Heart right ventricle (tissue), 16 donors: ENCODE results near the gene TUBB2A. TPM values are rescaled to one million over a fixed set of nuclear protein-coding genes. Genes with fewer than 3 reads are reported as not detected.
"Not testable (repeated sequence)": the region's sequence is repeated elsewhere in the genome, so short reads cannot be mapped to it uniquely, and the experiment has no call there.

ENCODE experiments used
- ATAC-seq, 8 donors: fragments of 200-7000 bp; cut with Tn5 transposase; one replicate each; pipeline ENCODE4 v1.9.1; 2020; ENCODE audit warnings: mild to moderate bottlenecking in 8 of 8, moderate library complexity in 8 of 8, moderate number of reproducible peaks in 1 of 8
- DNase-seq, 2 donors: peaks; one replicate each; pipeline ENCODE4 v3.0.0-alpha.2; 2020
- H3K27ac ChIP-seq, 10 donors: fragments of 200-600 bp; sonication (generic) in 2 of 10; one replicate each; pipeline versions ENCODE4 v1.5.0 to v1.8.0; 2020 to 2022; ENCODE audit warnings: mild to moderate bottlenecking in 3 of 10
- H3K27me3 ChIP-seq, 7 donors: fragments of 200-600 bp; one replicate each; pipeline ENCODE4 v1.8.0; 2021 to 2022; ENCODE audit warnings: mild to moderate bottlenecking in 2 of 7
- H3K36me3 ChIP-seq, 9 donors: fragments of 200-600 bp; sonication (generic) in 1 of 9; one replicate each; pipeline versions ENCODE4 v1.5.0 to v1.8.0; 2020 to 2022; ENCODE audit warnings: mild to moderate bottlenecking in 2 of 9
- H3K4me1 ChIP-seq, 9 donors: fragments of 200-600 bp; sonication (generic) in 1 of 9; one replicate each; pipeline versions ENCODE4 v1.5.0 to v1.8.0; 2020 to 2022; ENCODE audit warnings: mild to moderate bottlenecking in 4 of 9
- H3K4me3 ChIP-seq, 10 donors: fragments of 200-600 bp; sonication (generic) in 2 of 10; one replicate each; pipeline versions ENCODE4 v1.5.0 to v1.8.0; 2020 to 2022; ENCODE audit warnings: mild to moderate bottlenecking in 7 of 10, moderate library complexity in 2 of 10
- H3K9me3 ChIP-seq, 11 donors: fragments of 200-600 bp in 10 of 11; sonication (generic) in 2 of 11; one replicate each; pipeline versions ENCODE4 v1.5.0 to v1.8.0; 2013 to 2022; ENCODE audit warnings: mild to moderate bottlenecking in 2 of 11, control low read depth in 1 of 11, moderate library complexity in 1 of 11
- WGBS, 2 donors: extraction: QIAGEN DNeasy Blood & Tissue Kit; methylation state at CpG; one replicate each; pipeline ENCODE4 v1.1.7; 2013; ENCODE audit warnings: inconsistent platforms in 1 of 2; 5-methylcytosine and 5-hydroxymethylcytosine counted together
- intact Hi-C, 10 donors: fragments of 100-400 bp; cut with DNase I; formaldehyde crosslinking; loops; one replicate each; pipeline versions ENCODE4 v1.11.1 to v1.14.2; 2022
- polyA plus RNA-seq, 2 donors: library from polyadenylated mRNA; stranded (reverse); fragments of 200-250 nt; gene quantifications; one replicate each; pipeline ENCODE4 v1.2.3, GENCODE V29; 2013
- total RNA-seq, 10 donors: library from RNA; stranded (reverse); fragmentation: NEBNext Ultra II Directional in 3 of 10; extraction: Animal tissue kit (Norgen Biotek cat#: 25700) in 3 of 10; gene quantifications; one replicate each; pipeline versions ENCODE4 v1.2.1 to v1.2.4, GENCODE V29; 2021 to 2023
- TF ChIP-seq, protein P1 (sequence below), 9 donors: fragments of 200-600 bp; sonication (generic) in 2 of 9; IDR thresholded peaks; one replicate each; pipeline versions ENCODE4 v1.5.0 to v1.8.0; 2021 to 2022; ENCODE audit warnings: antibody characterized with exemption in 9 of 9, mild to moderate bottlenecking in 5 of 9, moderate library complexity in 1 of 9
- donor health status: Arrhythmogenic right ventricular cardiomyopathy.
- donor health status: ischemic (EF 13 %, LVEDD 7.1; RV severe dilation, severe dysfunction).
- donor health status: healthy with polysubstance abuse.
- donor health status: DM: no; HTN: yes; CAD: no.
- donor health status: DM: no; HTN: no; CAD: no.
- donor health status: ischemic (EF 25% LVEDD 6.9; RV normal size, moderate dysfunction).
- donor health status: ischemic (EF 25% LVEDD 5.7; RV mildly dilated, moderate dysfunction).
- donor health status: healthy.
- donor health status: DM: yes; HTN: yes; CAD: no.
- donor health status: Ischemic cardiomyopathy.
- donor health status: ischemic (EF 35%, LVEDD 5.7; RV mildly dilated, moderate dysfunction).
- donor health status: nonischemic (EF 11% LVEDD 7.7; RV severe dilation, severe dysfunction).
- donor health status: DM: yes; HTN: yes; CAD: no.
- donor health status: PGD.
- donor health status: ischemic (EF 29% LVEDD 5.4; RV normal size, mild dysfunction).
- donor health status: nonischemic (EF 23%, LVEDD 6.1; RV moderate dilation, normal function).

The TUBB2A gene
- total and polyA plus RNA-seq, 12 donors: 7.0 to 59.3 (median 17.5) TPM

DNA sequence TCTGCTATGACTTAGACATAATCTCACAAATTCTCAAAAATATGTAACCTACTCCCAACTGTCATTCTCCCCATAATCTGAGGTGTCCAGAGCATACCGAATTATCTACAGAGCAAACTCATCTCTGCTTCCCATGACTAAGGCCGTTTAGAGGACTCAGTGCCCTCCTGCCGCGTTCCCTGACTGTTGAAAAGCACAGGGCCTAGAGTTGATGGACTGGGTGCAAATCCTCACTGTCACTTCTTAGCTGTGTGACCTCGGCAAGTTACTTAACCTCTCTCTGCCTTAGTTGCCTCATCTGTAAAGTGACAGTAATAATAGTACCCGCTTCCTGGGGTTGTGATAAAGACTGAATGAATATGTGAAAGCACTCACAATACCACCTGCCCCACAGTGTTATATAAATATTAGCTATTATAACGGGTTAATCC lies 4.7 kb upstream of the TUBB2A start:
- intact Hi-C loops: loop anchor here in 5 of 10 donors (2.0 to 10.0 kb wide), 7 partner anchors 35 to 97 kb away; partner anchors contain the start of gene PSMG4 (in 3 of the 5)
- no peak for DNase-seq
- TF ChIP-seq, protein P1, sequence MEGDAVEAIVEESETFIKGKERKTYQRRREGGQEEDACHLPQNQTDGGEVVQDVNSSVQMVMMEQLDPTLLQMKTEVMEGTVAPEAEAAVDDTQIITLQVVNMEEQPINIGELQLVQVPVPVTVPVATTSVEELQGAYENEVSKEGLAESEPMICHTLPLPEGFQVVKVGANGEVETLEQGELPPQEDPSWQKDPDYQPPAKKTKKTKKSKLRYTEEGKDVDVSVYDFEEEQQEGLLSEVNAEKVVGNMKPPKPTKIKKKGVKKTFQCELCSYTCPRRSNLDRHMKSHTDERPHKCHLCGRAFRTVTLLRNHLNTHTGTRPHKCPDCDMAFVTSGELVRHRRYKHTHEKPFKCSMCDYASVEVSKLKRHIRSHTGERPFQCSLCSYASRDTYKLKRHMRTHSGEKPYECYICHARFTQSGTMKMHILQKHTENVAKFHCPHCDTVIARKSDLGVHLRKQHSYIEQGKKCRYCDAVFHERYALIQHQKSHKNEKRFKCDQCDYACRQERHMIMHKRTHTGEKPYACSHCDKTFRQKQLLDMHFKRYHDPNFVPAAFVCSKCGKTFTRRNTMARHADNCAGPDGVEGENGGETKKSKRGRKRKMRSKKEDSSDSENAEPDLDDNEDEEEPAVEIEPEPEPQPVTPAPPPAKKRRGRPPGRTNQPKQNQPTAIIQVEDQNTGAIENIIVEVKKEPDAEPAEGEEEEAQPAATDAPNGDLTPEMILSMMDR (IDR thresholded peaks at IDR 0.05): no peak

DNA sequence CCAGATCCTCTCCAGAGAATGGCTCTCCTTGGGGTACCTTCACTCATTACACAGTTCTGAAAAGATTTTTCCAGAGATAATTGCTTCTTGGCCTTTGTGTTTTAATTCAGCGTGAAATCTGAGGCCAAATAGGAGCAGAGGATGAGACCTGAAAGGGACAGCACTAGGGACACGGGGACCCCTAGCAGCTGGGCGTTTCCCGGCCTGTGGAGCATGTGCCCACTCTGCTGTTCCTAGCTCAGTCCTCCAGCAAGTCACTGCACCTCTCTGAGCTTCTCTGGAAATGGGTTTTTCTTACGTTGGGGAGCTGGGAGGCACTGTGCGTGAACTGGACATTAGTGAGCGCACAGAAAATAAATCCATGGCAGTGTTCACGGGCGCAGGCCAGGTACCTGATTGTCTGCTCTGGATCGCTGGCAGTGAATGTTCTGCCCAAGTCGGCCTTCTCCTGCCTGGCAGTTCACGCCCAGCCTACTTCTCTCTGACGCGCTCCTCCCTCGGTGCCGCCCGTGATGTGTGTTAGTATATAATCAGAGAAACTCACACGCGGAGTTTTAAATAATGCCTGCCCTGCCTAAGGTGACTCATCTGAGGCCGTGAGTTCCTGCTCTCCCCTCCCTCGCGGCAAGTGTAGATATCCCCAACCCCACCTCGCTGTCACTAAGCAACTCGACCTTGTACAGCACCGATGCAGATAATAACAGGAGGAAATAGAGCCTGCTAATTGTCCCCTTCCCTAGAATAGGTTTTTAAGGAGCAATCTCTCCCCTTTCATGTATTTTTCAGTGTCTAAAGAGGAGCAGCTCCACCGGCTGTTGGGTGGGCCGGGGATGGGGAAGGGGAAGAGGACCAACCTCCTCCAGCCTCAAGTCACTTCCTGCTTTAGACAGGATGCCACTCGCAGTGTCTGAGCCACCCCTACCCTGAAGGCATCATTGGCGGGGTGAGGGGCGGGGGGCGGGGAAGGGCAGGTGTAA lies 2.7 kb upstream of the TUBB2A start:
- intact Hi-C loops: loop anchor here in 6 of 10 donors (5.0 to 10.0 kb wide), 5 partner anchors 33 to 97 kb away; partner anchors contain the start of gene PSMG4 (in 2 of the 6)
- H3K36me3 ChIP-seq: peaks cover 0 to 7% (median 3%) of the 10 kb centered on the region in 9 donors
- WGBS, 2 donors: 72 to 73% methylated on average over 31 of the region's 31 CpGs
- H3K9me3 ChIP-seq: no peaks in the 10 kb centered on the region
- no peak overlapping the region for H3K4me3 ChIP-seq
- ATAC-seq: peak in 1 of 8 donors; percentile 12
- peak overlapping the region in 6 of 10 donors; percentile 1 to 40 (median 7) for H3K27ac ChIP-seq
- peak in 1 of 2 donors; percentile 31 for DNase-seq
- H3K4me1 ChIP-seq: peaks cover 0 to 56% (median 10%) of the 10 kb centered on the region in 9 donors
- H3K27me3 ChIP-seq: no peaks in the 10 kb centered on the region
- TF ChIP-seq, protein P1 (IDR thresholded peaks at IDR 0.05): no peak

More for the DNA sequence above, 4.7 kb upstream of the TUBB2A start:
- ATAC-seq: no peak
- Histone ChIP-seq H3K27me3 (no peaks in the 10 kb centered on the region), H3K4me3 (peak overlapping the region in 9 of 10 donors; percentile 56 to 88 (median 78)), H3K27ac (peak overlapping the region in 9 of 10 donors; percentile 84 to 97 (median 92)), H3K4me1 (peaks cover 0 to 61% (median 13%) of the 10 kb centered on the region in 9 donors), H3K36me3 (no peaks in the 10 kb centered on the region), H3K9me3 (no peaks in the 10 kb centered on the region)
- 61 to 65% methylated on average over 7 of the region's 7 CpGs for WGBS, 2 donors

DNA sequence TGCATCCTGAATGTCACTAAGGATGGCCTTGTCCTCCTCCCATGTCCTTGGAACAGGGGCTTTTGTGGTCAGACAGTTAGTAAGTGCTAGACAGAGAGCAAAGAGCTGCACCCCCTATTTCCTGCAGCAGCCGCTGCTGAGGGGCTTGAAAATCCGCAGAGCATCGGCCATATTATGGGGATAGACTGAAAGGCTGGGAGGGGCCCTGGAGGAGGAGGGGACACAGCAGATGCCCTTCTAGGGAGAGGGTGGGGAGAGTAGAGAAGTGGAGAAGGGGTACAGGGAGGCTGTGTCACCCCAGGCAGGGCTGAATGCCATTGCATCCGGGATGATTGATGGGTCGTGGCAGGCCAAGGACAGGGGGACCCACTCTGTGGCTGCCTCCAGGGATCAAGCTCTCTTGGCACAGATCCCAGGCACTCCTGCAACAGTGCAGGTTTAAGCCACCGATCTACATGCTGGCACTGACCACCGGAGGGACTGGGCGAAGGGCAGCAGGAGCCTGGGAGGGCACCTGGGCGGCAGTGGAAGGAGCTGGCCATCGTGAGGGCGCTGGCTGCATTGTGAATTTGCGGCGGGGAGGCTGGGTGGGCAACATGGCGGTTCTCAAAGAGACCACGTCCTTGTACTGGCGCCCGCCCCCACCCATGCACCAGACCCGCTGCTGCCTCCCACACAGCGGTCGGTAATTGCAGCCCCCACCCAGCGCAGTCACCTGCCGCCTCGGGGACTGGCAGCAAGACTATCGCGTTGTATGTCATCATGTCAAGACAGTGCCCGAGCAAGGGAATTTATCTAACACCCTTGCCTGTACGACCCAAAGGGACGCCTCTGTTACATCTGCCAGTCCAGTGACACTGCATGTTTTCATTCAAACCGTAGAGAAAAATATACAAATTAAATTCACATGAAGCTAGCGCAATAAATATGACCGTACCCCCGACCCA lies 887 bp downstream of the TUBB2A start:
- H3K27ac ChIP-seq: peak overlapping the region in 9 of 10 donors; percentile 98 to 100 (median 99)
- 6 to 9% methylated on average over 28 of the region's 32 CpGs for WGBS, 2 donors
- intact Hi-C loops: loop anchor here in 2 of 10 donors (2.0 to 5.0 kb wide), 2 partner anchors 30 to 96 kb away; no protein-coding TSS in a partner anchor
- H3K4me1 ChIP-seq: peaks cover 0 to 30% (median 0%) of the 10 kb centered on the region in 9 donors
- H3K36me3 ChIP-seq: peaks cover 0 to 29% (median 7%) of the 10 kb centered on the region in 9 donors
- H3K9me3 ChIP-seq, DNase-seq, H3K27me3 ChIP-seq: not testable (repeated sequence)
- peak overlapping the region; percentile 81 to 98 (median 88) for H3K4me3 ChIP-seq
- peak in 7 of 8 donors; percentile 1 to 37 (median 12) for ATAC-seq

DNA sequence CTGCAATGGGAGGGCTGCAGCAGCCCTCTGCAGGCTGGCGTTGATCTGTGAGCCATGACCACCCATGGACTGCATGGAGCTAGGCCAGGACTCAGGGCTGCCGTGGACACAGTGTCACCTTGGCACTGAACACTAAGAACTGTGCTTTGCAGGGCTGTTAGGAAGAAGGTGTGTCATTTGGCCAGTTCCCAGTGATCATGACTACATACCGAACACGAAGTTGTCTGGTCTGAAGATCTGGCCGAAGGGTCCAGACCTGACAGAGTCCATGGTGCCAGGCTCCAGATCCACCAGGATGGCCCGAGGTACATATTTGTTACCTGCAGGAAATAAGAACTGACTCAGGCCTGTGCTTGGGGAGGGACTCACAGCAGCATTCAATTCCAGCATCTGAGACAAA lies 1.9 kb downstream of the TUBB2A start:
- H3K4me3 ChIP-seq, H3K27ac ChIP-seq, H3K9me3 ChIP-seq, DNase-seq, H3K27me3 ChIP-seq: not testable (repeated sequence)
- WGBS, 2 donors: 54 to 66% methylated on average over 6 of the region's 6 CpGs
- intact Hi-C loops: loop anchor here in 1 of 10 donors (5.0 kb wide), 1 partner anchor 97 kb away; no protein-coding TSS in a partner anchor
- peaks cover 0 to 29% (median 7%) of the 10 kb centered on the region in 9 donors for H3K36me3 ChIP-seq
- ATAC-seq: peak in 2 of 8 donors; percentile 5 to 31
- H3K4me1 ChIP-seq: peaks cover 0 to 22% (median 0%) of the 10 kb centered on the region in 9 donors
